ENCODE results near the gene RANGRF. TPM values are rescaled to one million over a fixed set of nuclear protein-coding genes. Genes with fewer than 3 reads are reported as not detected.

The RANGRF gene
- total RNA-seq, 1 donor from 2014 or later = 22.0 TPM

DNA sequence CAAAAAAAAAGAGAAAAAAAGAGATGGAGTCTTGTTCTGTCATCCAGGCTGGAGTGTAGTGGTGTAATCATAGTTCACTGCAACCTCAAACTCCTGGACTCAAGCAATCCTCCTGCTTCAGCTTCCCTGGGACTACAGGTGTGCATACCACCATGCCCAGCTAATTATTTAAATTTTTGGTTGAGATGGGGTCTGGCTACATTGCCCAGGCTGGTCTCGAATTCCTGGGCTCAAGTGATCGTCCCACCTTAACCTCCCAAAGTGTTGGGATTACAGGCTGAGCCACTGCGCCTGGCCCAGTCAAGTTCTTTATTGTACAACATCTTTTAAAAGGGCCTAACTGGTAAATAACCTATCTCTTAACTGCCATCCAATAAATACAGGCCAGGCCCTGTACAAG is 6.1 kb upstream of the RANGRF start:
- H3K27me3 Mint-ChIP-seq (ENCODE audit: unreplicated experiment) = peaks cover 3% of the 10 kb centered on the region
- no peak overlapping the region for H3K4me3 Mint-ChIP-seq (ENCODE audit: unreplicated experiment)
- TF ChIP-seq, protein P1, sequence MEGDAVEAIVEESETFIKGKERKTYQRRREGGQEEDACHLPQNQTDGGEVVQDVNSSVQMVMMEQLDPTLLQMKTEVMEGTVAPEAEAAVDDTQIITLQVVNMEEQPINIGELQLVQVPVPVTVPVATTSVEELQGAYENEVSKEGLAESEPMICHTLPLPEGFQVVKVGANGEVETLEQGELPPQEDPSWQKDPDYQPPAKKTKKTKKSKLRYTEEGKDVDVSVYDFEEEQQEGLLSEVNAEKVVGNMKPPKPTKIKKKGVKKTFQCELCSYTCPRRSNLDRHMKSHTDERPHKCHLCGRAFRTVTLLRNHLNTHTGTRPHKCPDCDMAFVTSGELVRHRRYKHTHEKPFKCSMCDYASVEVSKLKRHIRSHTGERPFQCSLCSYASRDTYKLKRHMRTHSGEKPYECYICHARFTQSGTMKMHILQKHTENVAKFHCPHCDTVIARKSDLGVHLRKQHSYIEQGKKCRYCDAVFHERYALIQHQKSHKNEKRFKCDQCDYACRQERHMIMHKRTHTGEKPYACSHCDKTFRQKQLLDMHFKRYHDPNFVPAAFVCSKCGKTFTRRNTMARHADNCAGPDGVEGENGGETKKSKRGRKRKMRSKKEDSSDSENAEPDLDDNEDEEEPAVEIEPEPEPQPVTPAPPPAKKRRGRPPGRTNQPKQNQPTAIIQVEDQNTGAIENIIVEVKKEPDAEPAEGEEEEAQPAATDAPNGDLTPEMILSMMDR (IDR thresholded peaks at IDR 0.05; ENCODE audit: unreplicated experiment) = no peak
- no peak for DNase-seq (ENCODE audit: low spot score)
- no peaks in the 10 kb centered on the region for H3K9me3 Mint-ChIP-seq (ENCODE audit: unreplicated experiment)
- peaks cover 3% of the 10 kb centered on the region for H3K4me1 Mint-ChIP-seq (ENCODE audit: unreplicated experiment)
- no peak overlapping the region for H3K27ac Mint-ChIP-seq (ENCODE audit: unreplicated experiment)
- no peaks in the 10 kb centered on the region for H3K36me3 Mint-ChIP-seq (ENCODE audit: low read depth, unreplicated experiment)

DNA sequence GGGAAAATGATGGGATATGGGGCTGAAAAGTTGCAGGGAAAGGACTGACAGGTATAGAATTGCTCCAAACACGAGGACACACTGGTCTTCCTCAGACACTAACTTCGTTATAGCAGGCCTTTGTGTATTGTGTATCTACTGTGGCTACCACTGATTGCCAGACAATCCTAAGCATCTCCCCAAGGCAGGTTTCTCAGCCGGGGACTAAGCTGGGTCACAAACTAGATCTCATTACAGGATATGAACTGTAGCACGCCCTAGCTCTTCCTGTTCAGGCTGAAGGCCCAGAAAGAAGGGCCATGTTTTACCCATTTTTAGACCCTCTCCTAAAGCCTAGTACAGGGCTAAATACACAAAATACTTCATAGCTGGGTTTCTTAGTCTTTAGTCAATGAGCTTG is 5.1 kb upstream of the RANGRF start:
- DNase-seq (ENCODE audit: low spot score) = no peak
- H3K4me1 Mint-ChIP-seq (ENCODE audit: unreplicated experiment) = peaks cover 3% of the 10 kb centered on the region
- peaks cover 3% of the 10 kb centered on the region for H3K27me3 Mint-ChIP-seq (ENCODE audit: unreplicated experiment)
- no peaks in the 10 kb centered on the region for H3K36me3 Mint-ChIP-seq (ENCODE audit: low read depth, unreplicated experiment)
- no peaks in the 10 kb centered on the region for H3K9me3 Mint-ChIP-seq (ENCODE audit: unreplicated experiment)
- TF ChIP-seq, protein P1 (IDR thresholded peaks at IDR 0.05; ENCODE audit: unreplicated experiment) = no peak
- H3K4me3 Mint-ChIP-seq (ENCODE audit: unreplicated experiment) = no peak overlapping the region
- no peak overlapping the region for H3K27ac Mint-ChIP-seq (ENCODE audit: unreplicated experiment)

DNA sequence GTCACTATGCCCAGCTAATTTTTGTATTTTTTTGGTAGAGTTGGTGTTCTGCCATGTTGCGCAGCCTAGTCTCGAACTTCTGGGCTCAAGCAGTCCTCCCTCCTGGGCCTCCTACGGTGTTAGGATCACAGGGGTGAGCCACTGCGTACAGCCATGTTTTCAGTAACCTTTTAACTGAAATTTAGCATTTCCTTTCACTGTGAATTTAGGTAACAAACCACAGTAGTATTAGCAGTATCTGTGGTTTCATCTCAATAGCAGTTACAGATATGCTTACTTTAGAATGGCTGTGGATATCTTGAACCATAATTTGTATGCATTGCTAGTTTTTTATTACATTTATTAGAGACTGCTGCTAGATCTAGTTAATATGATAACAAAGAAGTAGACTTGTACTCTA is 4.3 kb upstream of the RANGRF start:
- H3K4me1 Mint-ChIP-seq (ENCODE audit: unreplicated experiment) = peaks cover 3% of the 10 kb centered on the region
- H3K27me3 Mint-ChIP-seq (ENCODE audit: unreplicated experiment) = peaks cover 3% of the 10 kb centered on the region
- TF ChIP-seq, protein P1 (IDR thresholded peaks at IDR 0.05; ENCODE audit: unreplicated experiment) = no peak
- H3K27ac Mint-ChIP-seq (ENCODE audit: unreplicated experiment) = no peak overlapping the region
- no peaks in the 10 kb centered on the region for H3K9me3 Mint-ChIP-seq (ENCODE audit: unreplicated experiment)
- H3K4me3 Mint-ChIP-seq (ENCODE audit: unreplicated experiment) = no peak overlapping the region
- no peak for DNase-seq (ENCODE audit: low spot score)
- no peaks in the 10 kb centered on the region for H3K36me3 Mint-ChIP-seq (ENCODE audit: low read depth, unreplicated experiment)

DNA sequence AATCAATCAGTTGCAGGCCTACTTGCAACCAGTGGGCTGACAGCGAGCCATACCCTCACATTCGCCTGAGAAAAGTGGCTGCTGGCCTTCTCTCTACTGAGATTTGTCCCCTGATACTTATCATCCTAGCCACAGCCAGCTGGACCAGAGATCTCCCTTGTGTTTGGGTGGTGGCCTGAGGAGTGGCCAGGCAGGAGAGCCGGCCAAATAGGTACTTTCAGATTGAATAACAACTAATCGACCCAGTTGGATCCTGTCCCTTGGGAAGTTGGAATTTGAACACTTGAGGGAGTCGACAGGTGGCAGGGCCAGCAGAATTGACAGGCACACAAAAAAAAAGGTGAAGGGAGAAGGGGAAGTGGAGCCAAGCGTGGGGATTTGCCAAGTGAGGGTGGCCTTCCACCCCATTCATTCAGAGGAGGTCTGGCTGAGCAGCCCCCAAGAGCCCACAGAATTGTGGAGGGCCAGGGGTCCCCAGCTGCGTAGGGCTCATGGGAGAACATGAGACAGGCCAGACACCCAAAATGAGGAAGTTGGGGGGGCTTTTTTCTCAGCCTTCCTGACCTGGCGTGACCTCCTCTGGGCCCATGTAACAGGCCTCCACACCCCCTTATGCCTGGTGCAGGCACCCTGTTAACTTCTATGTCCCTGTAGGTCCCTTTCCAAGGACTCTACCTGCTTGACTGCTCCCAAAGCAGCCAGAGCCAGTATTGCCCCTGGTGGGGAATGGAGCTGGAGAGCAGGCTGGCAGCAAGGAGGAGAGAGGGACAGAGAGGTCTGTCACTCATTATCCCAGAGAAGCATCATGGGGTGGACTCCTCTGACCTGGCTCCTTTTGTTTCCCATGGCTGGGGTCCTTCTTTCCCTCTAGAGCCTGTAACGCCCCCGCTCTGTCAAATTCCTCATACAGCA is 2.9 kb upstream of the RANGRF start:
- H3K36me3 Mint-ChIP-seq (ENCODE audit: low read depth, unreplicated experiment) = peaks cover 7% of the 10 kb centered on the region
- H3K4me3 Mint-ChIP-seq (ENCODE audit: unreplicated experiment) = no peak overlapping the region
- TF ChIP-seq, protein P1 (IDR thresholded peaks at IDR 0.05; ENCODE audit: unreplicated experiment) = no peak
- peaks cover 2% of the 10 kb centered on the region for H3K27me3 Mint-ChIP-seq (ENCODE audit: unreplicated experiment)
- no peaks in the 10 kb centered on the region for H3K9me3 Mint-ChIP-seq (ENCODE audit: unreplicated experiment)
- H3K4me1 Mint-ChIP-seq (ENCODE audit: unreplicated experiment) = peaks cover 3% of the 10 kb centered on the region
- no peak for DNase-seq (ENCODE audit: low spot score)
- H3K27ac Mint-ChIP-seq (ENCODE audit: unreplicated experiment) = no peak overlapping the region

DNA sequence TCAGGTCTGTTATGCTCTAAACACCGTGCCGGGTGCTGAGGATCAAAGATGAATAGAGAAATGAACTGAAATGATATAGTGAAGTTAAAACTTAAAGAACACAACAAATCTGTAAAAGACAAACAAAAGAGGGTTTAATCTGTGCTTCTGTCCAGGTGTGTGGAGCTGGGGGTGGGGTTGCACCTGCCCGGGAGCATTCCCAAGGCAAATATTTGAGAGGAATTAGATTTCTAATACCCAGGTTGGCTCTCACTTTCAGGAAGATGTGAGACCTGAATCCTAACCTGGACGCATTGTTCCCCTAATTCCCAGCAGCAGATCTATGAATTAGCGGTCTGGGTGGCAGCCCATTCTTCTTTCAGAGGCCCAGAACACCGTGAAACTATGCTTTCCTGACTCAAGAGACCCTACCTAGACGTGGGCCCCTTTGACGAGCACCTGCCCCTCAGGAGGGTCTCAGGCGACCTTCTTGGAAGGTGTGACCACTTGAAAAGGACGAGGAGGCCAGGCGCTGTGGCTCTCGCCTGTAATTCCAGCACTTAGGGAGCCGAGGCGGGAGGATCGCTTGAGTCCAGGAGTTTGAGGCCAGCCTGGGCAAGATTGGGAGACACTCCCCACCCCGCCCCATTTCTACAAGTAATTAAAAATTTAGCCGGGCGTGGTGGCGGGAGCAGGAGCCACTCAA is 677 bp upstream of the RANGRF start:
- DNase-seq (ENCODE audit: low spot score) = no peak
- Mint-ChIP-seq H3K4me1 (ENCODE audit: unreplicated experiment) (peaks cover 6% of the 10 kb centered on the region), H3K27me3 (ENCODE audit: unreplicated experiment) (peaks cover 4% of the 10 kb centered on the region), H3K9me3 (ENCODE audit: unreplicated experiment) (no peaks in the 10 kb centered on the region), H3K4me3 (ENCODE audit: unreplicated experiment) (peak overlapping the region; percentile 96), H3K36me3 (ENCODE audit: low read depth, unreplicated experiment) (peaks cover 7% of the 10 kb centered on the region), H3K27ac (ENCODE audit: unreplicated experiment) (peak overlapping the region; percentile 70)
- TF ChIP-seq, protein P1 (IDR thresholded peaks at IDR 0.05; ENCODE audit: unreplicated experiment) = no peak
